SK-N-MC (cell line): ENCODE data around the gene KCTD17.

Experiments
- EZH2 ChIP-seq: fragments of 200-600 bp; sonication (generic); IDR thresholded peaks from one replicate; pipeline ENCODE4 v1.6.1; 2017; ENCODE audit warnings: antibody characterized with exemption
- FOXP2 ChIP-seq: optimal IDR thresholded peaks from 2 replicates; pipeline ENCODE3; 2011; ENCODE audit warnings: mild to moderate bottlenecking, moderate library complexity; ENCODE audit not compliant: insufficient read depth; ENCODE audit errors: extremely low read length, control extremely low read depth
- POLR2AphosphoS5 ChIP-seq: IDR thresholded peaks from 2 replicates; pipeline ENCODE4 v1.6.1; 2012; ENCODE audit warnings: mild to moderate bottlenecking, low read depth, low read length, borderline replicate concordance

- TF ChIP-seq EZH2 = no peak
- TF ChIP-seq POLR2AphosphoS5 = no peak
- TF ChIP-seq FOXP2 = no peak
Observed at GRCh38 chr22:37026325-37026724, 25.2 kb upstream of the KCTD17 start.
